Measurements from ENCODE around the gene MAPK8IP2. TPM values are rescaled to one million over a fixed set of nuclear protein-coding genes. Genes with fewer than 3 reads are reported as not detected.

MAPK8IP2 gene
- total and polyA plus RNA-seq, 10 of the 15 experiments (the other 5 are each of a cell fraction or from before 2014, with no cell fraction given), result 0.01 to 0.13 (median 0.06) TPM; not detected in 4

GRCh38 chr22:50572965-50573364, 27.6 kb upstream of the MAPK8IP2 start:
- FAIRE-seq (no peak), ATAC-seq (no peak), DNase-seq (ENCODE audit: low read depth, low spot score) (no peak)
- Histone ChIP-seq H4K20me1 (ENCODE audit: control insufficient read depth, insufficient read depth) (no peaks in the 10 kb centered on the region), H3K4me2 (ENCODE audit: control insufficient read depth, insufficient read depth) (no peak overlapping the region), H3K9me3 (replicated peaks; ENCODE audit: control insufficient read depth, insufficient read depth, low read length) (no peaks in the 10 kb centered on the region), H2AFZ (ENCODE audit: control insufficient read depth, low read depth, low read length) (no peak overlapping the region), H3K36me3 (ENCODE audit: control insufficient read depth in 2 of 2, insufficient read depth in 2 of 2, low read length in 1 of 2) (peaks cover 14 to 20% of the 10 kb centered on the region in 2 experiments; a peak in 3 of 4 replicates), H3K27ac (ENCODE audit: control insufficient read depth, insufficient read depth) (no peak overlapping the region), H3K79me2 (ENCODE audit: control insufficient read depth, insufficient read depth, low read length) (no peaks in the 10 kb centered on the region), H3K9ac (ENCODE audit: control insufficient read depth, insufficient read depth, low read length) (no peak overlapping the region), H3K4me1 (ENCODE audit: control insufficient read depth, insufficient read depth, low read length) (peaks cover 7% of the 10 kb centered on the region), H3K27me3 (replicated peaks in 1 of 2; ENCODE audit: control insufficient read depth in 2 of 2, insufficient read depth in 2 of 2, low read length in 1 of 2) (no peaks in the 10 kb centered on the region), H3K4me3 (no peak overlapping the region)
- RAD21 ChIA-PET (ENCODE audit: unreplicated experiment), result no interaction called here
- CTCF ChIA-PET, result interaction anchor here (1.2 to 2.1 kb wide), 2 partner anchors 10 to 48 kb away, joined by 4 to 12 read pairs; partner anchors contain the start of gene SYCE3
- TF ChIP-seq CBX3 (IDR thresholded peaks at IDR 0.05; ENCODE audit: borderline replicate concordance, low read depth), result no peak
- TF ChIP-seq YBX1 (IDR thresholded peaks at IDR 0.05), result no peak
- no peak for TF ChIP-seq NRF1 (conservative IDR thresholded peaks at IDR 0.05; ENCODE audit: low read depth, low read length)
- no peak for TF ChIP-seq NKRF (conservative IDR thresholded peaks at IDR 0.05)
- TF ChIP-seq CEBPB (IDR thresholded peaks at IDR 0.05; ENCODE audit: borderline replicate concordance in 1 of 2, low read depth in 2 of 2, low read length in 2 of 2), result no peak
- TF ChIP-seq CBFB (IDR thresholded peaks at IDR 0.05; ENCODE audit: low read depth), result no peak
- TF ChIP-seq BCLAF1 (IDR thresholded peaks at IDR 0.05), result no peak
- no peak for TF ChIP-seq MAX (IDR thresholded peaks at IDR 0.05; ENCODE audit: low read depth, low read length)
- TF ChIP-seq LARP7 (IDR thresholded peaks at IDR 0.05), result no peak
- no peak for TF ChIP-seq RELA (IDR thresholded peaks at IDR 0.05; ENCODE audit: borderline replicate concordance, partially characterized antibody)
- intact Hi-C loops (cut with micrococcal nuclease; ENCODE audit: unreplicated experiment), result no loop called here
- no TSS peak for BruUV-seq (replicated peaks)
- 94% methylated on average over 11 of the region's 11 CpGs for WGBS (ENCODE audit: insufficient coverage, insufficient replicate concordance, low lambda C conversion rate, missing lambda C conversion rate)
- POLR2A ChIA-PET, result interaction anchor here (0.6 kb wide), 1 partner anchor 238 kb away, joined by 5 read pairs; no protein-coding TSS in a partner anchor
- in situ Hi-C loops (cut with MboI), result no loop called here
- SMC1A ChIA-PET (ENCODE audit: uncharacterized antibody, unreplicated experiment), result interaction anchor here (0.9 kb wide), 1 partner anchor 10 kb away, joined by 3 read pairs; the partner anchor contains the start of gene SYCE3
